AG10803 (cell line): ENCODE results near the gene MUC5B.

Experiments used
- DNase-seq: peaks from one replicate; pipeline ENCODE4 v3.0.0; 2010; ENCODE audit warnings: low read depth
- H3K4me3 ChIP-seq: 2 replicates; pipeline ENCODE4 v1.5.1; 2011; ENCODE audit warnings: mild to moderate bottlenecking, low read length, control low read depth
- TF ChIP-seq, protein P1 (sequence below): conservative IDR thresholded peaks from 2 replicates; pipeline ENCODE4 v1.5.1; 2011; ENCODE audit warnings: mild to moderate bottlenecking, low read length, control low read depth, inconsistent platforms

The MUC5B gene

GRCh38 chr11:1256257-1257045, 33.6 kb downstream of the MUC5B start:
- DNase-seq = no peak
- no peak overlapping the region for H3K4me3 ChIP-seq
- TF ChIP-seq, protein P1, sequence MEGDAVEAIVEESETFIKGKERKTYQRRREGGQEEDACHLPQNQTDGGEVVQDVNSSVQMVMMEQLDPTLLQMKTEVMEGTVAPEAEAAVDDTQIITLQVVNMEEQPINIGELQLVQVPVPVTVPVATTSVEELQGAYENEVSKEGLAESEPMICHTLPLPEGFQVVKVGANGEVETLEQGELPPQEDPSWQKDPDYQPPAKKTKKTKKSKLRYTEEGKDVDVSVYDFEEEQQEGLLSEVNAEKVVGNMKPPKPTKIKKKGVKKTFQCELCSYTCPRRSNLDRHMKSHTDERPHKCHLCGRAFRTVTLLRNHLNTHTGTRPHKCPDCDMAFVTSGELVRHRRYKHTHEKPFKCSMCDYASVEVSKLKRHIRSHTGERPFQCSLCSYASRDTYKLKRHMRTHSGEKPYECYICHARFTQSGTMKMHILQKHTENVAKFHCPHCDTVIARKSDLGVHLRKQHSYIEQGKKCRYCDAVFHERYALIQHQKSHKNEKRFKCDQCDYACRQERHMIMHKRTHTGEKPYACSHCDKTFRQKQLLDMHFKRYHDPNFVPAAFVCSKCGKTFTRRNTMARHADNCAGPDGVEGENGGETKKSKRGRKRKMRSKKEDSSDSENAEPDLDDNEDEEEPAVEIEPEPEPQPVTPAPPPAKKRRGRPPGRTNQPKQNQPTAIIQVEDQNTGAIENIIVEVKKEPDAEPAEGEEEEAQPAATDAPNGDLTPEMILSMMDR = no peak

DNA sequence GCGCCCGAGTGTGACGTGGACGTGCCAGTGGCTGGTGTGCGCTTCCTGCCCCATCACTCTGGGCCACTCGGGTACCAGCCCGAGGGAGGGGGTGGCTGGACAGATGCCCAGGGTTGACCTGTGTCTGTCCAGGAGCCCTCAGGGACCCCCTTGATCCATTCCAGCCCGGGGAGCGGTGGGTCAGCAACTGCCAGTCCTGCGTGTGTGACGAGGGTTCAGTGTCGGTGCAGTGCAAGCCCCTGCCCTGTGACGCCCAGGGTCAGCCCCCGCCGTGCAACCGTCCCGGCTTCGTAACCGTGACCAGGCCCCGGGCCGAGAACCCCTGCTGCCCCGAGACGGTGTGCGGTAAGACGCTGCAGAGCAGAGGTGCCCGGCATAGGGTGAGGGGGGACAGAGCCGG, 34.5 kb downstream of the MUC5B start:
- TF ChIP-seq, protein P1 = no peak
- no peak overlapping the region for H3K4me3 ChIP-seq
- no peak for DNase-seq

GRCh38 chr11:1257916-1258315, 35.0 kb downstream of the MUC5B start:
- DNase-seq = no peak
- TF ChIP-seq, protein P1 = no peak
- no peak overlapping the region for H3K4me3 ChIP-seq

DNA sequence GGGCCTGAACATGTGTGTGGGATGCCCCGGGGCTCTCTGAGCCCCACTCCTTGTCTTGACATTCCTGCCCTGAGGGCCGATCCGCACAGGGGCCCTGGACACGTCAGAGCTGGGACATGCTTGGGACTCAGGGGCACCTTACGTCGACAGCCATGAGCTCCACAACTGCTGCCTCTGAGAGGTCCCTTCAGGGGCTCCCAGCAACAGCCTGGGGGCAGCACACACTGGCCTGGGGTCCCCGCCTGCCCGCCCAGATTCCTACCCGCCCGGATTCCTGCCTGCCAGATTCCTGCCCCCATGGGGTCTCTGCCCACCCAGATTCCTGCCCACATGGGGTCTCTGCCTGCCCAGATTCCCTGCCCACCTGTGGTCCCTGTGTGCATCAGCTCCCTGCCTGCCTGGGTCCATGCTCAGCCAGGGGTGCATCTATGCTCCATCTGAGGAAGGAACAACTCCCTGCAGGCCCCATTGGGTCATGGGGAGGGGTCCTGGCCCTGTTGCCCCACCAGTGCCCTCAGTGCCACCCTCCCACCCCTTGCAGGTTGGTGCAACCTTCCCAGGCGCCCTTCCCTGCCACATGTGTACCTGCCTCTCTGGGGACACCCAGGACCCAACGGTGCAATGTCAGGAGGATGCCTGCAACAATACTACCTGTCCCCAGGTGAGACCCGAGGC, 35.7 kb downstream of the MUC5B start:
- H3K4me3 ChIP-seq = no peak overlapping the region
- no peak for DNase-seq
- TF ChIP-seq, protein P1 = no peak

- TF ChIP-seq, protein P1 = no peak
- no peak for DNase-seq
- H3K4me3 ChIP-seq = no peak overlapping the region
These were observed 36.2 kb downstream of the MUC5B start for GRCh38 chr11:1259076-1259461.

DNA sequence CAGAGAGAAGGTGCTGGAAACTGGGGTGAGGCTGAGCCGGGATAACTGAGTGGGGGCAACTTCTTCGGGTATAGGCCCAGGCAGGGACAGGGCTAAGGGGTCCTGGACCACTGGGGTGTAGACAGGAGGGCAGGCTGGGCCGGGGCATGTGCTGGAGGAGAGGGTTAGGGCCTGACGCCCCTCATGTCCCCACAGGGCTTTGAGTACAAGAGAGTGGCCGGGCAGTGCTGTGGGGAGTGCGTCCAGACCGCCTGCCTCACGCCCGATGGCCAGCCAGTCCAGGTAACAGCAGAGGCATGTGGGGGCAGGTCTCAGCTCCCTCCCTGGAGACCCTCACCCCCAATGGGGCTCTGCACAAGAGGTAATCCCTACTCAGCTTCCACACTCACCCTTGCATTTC, 36.7 kb downstream of the MUC5B start:
- H3K4me3 ChIP-seq = no peak overlapping the region
- TF ChIP-seq, protein P1 = no peak
- no peak for DNase-seq

- DNase-seq = no peak
- H3K4me3 ChIP-seq = no peak overlapping the region
- TF ChIP-seq, protein P1 = no peak
These were observed 37.2 kb downstream of the MUC5B start for GRCh38 chr11:1260023-1260501.
